GM12801 (cell line): Measurements from ENCODE around the gene NKAP.

ENCODE experiments used
- CTCF ChIP-seq: IDR thresholded peaks from one replicate; pipeline ENCODE4 v1.5.1; 2011; ENCODE audit warnings: control low read depth; ENCODE audit not compliant: insufficient read length; ENCODE audit errors: extremely low read depth

NKAP gene

DNA sequence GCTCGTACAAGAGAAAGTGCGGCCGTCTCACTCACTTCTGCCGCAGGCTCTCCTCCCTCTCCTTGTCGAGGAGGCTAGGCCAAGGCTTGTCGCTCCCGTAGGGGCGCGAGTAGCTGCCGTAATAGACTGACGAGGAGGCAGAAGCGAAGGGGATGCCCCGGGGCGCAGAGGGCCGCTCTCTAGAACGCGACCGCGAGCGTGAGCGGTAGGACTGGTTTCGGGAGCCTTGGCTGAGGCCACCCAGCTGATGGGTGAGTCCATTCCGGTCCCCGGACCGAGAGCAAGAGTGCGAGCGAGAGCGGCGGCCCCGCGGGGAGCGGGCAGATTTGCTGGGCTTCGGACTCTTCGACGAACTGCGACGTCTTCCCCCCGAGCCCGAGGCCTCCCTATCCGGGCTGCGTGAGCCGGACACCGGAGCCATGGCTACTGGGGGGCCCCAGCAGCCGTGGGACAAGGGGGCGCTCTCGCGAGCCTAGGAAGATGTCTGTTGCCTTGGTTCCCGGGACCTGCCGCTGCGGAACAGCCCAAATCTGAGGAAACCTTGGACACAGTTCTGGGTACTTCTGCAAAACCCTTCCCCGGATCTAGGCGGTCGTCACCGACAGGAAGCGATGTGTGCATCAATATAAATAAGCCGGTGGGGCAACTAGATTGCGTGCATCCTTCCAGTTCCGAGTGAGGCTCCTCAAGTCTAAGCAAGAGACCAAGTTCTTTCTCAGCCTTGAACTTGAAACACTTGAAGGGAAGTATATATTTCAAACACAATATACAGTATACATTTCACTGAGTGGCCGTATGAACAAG, at the start of gene NKAP:
TSS of gene NKAP (minus strand) at position 567 of the 804 bp plus-strand sequence. CDS start at position 421, 146 bp downstream.
- TF ChIP-seq CTCF, result no peak

DNA sequence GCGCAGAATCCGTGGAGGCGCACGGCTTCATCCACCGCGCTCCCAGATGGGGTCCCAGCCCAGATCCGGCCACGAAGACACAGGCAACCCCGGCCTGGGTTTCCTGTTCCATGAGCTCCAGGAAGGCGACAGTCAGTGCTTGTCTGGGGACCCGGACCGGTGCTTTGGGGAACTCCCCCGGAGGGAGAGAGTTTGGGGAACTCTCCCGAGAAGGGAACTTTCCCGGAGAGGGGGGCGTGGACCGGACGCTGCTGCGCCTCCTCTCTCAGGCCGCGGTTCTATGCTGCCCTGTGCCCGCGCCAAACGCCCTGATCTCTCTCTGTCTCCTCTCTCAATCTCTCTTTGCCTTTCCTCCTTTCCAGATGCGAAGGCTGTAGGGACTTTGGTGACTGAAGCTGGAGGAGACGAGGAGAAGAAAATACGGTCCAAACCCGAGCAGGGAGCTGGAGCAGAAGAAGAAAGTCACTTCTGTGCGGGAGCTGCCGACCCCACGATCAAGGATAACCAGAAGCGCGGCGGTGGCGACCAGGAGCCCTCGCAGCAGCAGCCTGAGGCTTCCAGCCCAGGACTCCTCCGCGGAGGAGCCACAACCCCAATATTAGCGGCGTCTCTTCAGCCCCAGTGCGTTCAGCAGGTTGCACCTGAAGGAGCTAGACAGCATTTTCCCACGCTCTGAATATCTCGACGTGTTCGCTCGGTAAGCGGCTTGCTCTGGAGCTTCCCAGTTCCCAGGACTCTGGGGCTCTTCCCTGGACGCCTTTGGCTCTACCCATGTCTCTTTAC, 47.6 kb upstream of the NKAP start:
- TF ChIP-seq CTCF, result no peak

- TF ChIP-seq CTCF, result no peak
These were observed 47.0 kb upstream of the NKAP start for GRCh38 chrX:119990556-119991004.

- no peak for TF ChIP-seq CTCF
These were observed 46.5 kb upstream of the NKAP start for GRCh38 chrX:119989905-119990555.

DNA sequence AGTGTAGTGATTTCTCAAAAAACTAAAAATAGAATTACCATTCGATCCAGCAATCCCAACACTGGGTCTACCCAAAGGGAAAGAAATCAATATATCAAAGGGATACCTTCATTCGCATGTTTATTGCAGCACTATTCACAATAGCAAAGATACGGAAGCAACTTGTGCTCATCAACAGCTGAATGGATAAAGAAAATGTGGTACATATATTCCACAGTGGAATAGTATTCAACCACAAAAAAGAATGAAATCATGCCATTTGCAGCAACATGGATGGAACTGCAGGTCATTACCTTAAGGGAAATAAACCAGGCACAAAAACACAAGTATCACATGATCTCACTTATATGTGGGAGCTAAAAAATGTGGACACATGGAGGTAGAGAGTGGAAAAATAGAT, 42.7 kb upstream of the NKAP start:
- no peak for TF ChIP-seq CTCF

DNA sequence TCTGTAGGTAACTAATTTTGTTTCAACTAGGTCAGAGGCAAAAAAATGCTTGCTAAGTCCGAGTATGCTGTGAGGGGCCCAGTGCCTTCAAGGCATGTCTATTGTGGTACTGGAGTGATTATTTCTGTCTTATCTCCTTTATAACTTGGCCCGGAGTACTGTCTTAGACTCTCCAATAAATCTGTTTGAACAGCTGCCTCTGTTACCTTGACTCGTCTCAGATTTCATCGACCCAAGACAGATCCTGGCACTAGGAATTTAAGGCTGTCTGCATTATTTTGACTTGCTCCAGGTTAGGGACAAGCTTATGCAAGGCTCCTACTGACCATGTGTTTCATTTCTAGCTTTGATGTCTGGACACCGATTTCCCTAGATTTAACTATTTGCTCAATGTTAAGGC, 41.1 kb upstream of the NKAP start:
- TF ChIP-seq CTCF, result no peak

DNA sequence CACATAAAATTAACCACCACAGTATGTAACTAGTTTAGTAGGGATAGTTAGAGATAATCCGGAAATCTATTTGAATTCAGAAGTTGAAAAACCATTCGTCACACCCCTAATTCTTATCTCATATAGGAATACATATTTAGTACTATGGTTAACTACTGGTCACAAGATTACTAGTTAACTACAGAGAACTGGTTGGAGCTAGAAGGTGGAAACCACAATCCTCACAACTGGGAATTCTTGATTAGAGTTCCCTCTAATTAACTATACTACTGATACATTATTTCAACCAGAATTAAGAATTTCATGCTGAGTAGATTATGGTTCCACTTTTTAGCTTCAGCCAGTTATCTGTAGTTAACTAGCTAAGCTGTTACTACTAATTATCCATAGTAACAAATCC, 39.9 kb upstream of the NKAP start:
- no peak for TF ChIP-seq CTCF
